ENCODE results near the gene ZNF845.
A peak's percentile ranks its signal among the peaks of the same experiment; 100 is the strongest.
"Not testable (repeated sequence)": the region's sequence is repeated elsewhere in the genome, so short reads cannot be mapped to it uniquely, and the experiment has no call there.

Gene ZNF845

DNA sequence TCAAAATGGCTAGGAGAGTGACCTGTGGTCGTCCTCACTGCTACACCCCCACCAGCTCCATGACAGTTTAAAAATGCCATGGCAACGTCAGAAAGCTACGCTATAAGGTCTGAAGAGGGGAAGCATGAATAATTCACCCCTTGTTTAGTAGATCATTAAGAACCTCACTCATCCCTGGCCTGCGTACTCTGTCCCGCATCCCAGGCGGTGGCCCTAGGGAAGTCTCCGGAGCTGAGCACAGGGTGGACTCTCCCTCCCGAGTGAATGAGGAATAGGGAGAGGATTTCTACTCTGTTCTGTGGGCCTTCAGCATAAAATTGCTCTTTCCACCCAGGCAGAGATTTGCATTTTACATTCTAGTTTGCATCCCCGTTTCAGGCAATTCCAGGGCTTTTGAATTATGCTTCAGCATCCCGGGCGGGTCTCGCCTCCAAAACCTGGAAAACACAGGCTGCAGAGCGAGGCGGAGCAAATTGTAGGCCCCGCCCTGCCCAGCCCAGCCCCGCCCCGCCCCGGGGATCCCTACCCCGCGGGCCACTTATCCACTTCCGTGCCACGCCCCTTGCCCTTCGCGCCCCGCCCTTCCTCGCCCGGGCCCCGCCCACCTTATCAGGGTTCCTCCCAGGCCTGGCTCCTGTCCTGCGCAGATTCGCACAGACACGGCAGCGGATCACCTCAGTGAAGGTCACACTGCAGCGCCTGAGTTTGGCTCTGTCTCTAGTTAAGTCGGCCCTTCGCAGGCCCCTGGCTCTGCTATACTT lies 24.5 kb downstream of the ZNF845 start:
- Histone ChIP-seq H3K4me1 (no peaks in the 10 kb centered on the region), H3K9me3 (no peaks in the 10 kb centered on the region), H3K36me3 (no peaks in the 10 kb centered on the region), H3K27me3 (no peaks in the 10 kb centered on the region), H3K4me3 (ENCODE audit: low read depth, low read length) (no peak overlapping the region)
- TF ChIP-seq, protein P1, sequence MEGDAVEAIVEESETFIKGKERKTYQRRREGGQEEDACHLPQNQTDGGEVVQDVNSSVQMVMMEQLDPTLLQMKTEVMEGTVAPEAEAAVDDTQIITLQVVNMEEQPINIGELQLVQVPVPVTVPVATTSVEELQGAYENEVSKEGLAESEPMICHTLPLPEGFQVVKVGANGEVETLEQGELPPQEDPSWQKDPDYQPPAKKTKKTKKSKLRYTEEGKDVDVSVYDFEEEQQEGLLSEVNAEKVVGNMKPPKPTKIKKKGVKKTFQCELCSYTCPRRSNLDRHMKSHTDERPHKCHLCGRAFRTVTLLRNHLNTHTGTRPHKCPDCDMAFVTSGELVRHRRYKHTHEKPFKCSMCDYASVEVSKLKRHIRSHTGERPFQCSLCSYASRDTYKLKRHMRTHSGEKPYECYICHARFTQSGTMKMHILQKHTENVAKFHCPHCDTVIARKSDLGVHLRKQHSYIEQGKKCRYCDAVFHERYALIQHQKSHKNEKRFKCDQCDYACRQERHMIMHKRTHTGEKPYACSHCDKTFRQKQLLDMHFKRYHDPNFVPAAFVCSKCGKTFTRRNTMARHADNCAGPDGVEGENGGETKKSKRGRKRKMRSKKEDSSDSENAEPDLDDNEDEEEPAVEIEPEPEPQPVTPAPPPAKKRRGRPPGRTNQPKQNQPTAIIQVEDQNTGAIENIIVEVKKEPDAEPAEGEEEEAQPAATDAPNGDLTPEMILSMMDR (IDR thresholded peaks at IDR 0.05; ENCODE audit: low read depth, low read length): no peak
- DNase-seq: peak; percentile 17

DNA sequence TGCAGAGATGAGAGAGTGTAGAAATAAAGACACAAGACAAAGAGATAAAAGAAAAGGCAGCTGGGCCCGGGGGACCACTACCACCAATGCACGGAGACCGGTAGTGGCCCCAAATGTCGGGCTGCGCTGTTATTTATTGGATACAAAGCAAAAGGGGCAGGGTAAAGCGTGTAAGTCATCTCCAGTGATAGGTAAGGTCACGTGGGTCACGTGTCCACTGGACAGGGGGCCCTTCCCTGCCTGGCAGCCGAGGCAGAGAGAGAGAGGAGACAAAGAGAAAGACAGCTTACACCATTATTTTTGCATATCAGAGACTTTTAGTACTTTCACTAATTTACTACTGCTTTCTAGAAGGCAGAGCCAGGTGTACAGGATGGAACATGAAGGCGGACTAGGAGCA lies 26.5 kb downstream of the ZNF845 start:
- H3K27me3 ChIP-seq; H3K9me3 ChIP-seq; H3K4me1 ChIP-seq; H3K4me3 ChIP-seq (ENCODE audit: low read depth, low read length); DNase-seq; H3K36me3 ChIP-seq: not testable (repeated sequence)

DNA sequence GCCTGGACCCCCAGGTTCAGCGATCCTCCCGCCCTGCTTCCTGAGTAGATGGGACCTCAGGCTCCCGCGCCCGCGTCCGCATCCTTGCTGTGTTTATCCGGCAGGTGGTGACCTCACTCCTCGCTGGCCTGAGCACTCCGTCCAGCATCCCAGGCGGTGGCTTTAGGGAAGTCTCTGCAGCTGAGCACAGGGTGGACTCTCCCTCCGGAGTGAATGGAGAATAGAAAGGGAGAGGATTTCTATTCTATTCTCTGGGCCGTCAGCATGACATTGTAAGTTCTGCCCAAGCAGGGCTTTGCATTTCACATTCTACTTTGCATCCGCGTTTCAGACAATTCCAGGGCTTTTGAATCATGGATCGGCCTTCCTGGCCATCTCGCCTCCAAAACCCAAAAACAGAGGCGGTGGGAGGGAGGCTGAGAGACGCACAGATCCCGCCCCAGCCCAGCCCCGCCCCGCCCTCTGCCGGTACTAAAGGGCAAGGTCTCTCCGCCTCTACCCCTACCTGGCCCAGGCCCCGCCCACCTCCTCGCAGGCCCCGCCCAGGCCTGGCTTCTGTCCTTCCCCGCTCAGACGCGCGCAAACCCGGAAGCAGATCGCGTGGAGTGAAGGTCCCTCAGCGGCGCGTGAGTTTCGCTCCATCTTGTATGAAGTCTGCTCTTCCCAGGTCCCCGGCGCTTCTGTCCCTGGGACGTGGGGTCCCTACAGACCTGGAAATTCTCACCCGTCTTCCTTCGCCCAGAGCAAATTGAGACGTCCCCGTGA lies 31.8 kb downstream of the ZNF845 start, which contains the start of gene ZNF525:
ZNF525 (plus strand) TSS at position 572 of the 765 bp plus-strand sequence. CDS start 6,577 bp downstream, outside the sequence.
- TF ChIP-seq, protein P1 (IDR thresholded peaks at IDR 0.05; ENCODE audit: low read depth, low read length): 0 out of 2 replicates have a peak, but pooled peaks have one; percentile 4
- Histone ChIP-seq H3K4me3 (ENCODE audit: low read depth, low read length) (peak within 1 kb of the TSS; percentile 64), H3K4me1 (no peaks in the 10 kb centered on the region), H3K36me3 (no peaks in the 10 kb centered on the region), H3K27me3 (no peaks in the 10 kb centered on the region), H3K9me3 (no peaks in the 10 kb centered on the region)
- peak; percentile 77 for DNase-seq

DNA sequence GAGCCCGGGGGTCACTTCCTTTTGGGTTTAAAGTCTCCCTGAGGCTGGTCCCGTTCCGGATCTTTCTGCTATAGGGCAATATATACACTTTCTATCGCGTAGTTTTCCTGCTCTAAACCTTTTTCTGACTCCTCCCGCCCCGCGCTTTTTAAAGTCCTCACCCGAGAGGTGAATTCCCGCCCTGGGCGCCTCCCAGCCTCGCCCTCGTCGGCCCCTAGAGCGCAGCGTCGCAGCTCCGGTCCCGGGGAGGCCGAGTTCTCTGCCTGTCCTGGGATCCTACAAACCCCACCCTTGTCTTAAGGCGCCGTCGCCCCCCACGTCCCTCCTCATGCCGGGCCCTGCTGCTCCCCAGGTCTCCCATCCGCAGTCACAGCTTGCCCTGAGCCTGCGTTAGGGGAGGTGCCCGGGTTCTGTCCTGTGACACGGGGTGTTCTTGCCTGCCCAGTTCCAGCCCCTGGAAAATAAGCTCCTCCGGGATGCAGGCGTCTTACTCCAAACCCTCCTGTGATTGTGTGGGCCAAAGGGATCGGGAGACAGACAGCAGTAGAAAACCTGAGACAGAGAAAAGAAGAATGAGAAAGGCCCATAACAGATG lies 32.4 kb downstream of the ZNF845 start:
- Histone ChIP-seq H3K4me3 (ENCODE audit: low read depth, low read length) (peak overlapping the region; percentile 64), H3K4me1 (no peaks in the 10 kb centered on the region), H3K36me3 (no peaks in the 10 kb centered on the region), H3K9me3 (no peaks in the 10 kb centered on the region), H3K27me3 (no peaks in the 10 kb centered on the region)
- TF ChIP-seq, protein P1 (IDR thresholded peaks at IDR 0.05; ENCODE audit: low read depth, low read length): no peak
- peak; percentile 11 for DNase-seq

DNA sequence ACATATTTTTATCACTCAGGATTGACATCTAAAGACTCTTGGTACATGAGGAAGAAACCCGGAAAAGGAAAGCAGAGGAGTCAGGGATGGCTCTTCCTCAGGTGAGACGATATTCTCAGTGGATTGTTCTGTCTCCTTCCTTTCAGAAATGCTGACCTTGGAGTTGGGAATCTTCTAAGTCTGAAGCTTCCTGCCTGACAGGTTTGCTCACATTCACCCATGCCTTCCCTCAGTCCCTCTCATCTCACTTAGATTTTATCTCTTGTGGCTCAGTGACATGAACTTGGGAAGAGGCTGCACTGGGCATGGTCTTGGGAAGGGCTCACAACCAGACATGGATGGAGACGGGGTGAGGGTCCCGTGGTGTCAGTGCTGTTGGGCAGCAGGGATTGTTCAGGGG lies 38.6 kb downstream of the ZNF845 start:
- Histone ChIP-seq H3K36me3 (no peaks in the 10 kb centered on the region), H3K4me1 (no peaks in the 10 kb centered on the region), H3K27me3 (no peaks in the 10 kb centered on the region), H3K9me3 (no peaks in the 10 kb centered on the region), H3K4me3 (ENCODE audit: low read depth, low read length) (no peak overlapping the region)
- TF ChIP-seq, protein P1 (IDR thresholded peaks at IDR 0.05; ENCODE audit: low read depth, low read length): no peak
- DNase-seq: no peak

DNA sequence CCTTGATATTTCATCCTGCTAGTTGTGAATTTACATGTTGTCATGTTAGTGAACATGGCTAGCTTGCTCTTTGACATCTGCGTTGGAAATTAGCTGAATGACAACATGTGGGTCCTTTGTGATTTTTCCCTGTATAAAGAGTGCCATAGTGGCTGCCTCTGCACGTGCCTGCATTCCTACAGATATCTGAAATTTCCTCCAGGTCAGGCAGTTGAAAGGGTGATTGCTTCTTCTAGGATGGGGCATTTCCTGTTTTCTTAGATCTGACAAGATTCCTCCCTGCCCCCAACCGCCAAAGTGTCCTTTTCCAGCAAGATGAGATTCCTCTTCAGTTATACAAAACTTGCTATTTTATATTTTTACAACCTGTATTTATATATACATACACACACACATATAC lies 40.7 kb downstream of the ZNF845 start:
- Histone ChIP-seq H3K4me3 (ENCODE audit: low read depth, low read length) (no peak overlapping the region), H3K36me3 (no peaks in the 10 kb centered on the region), H3K27me3 (no peaks in the 10 kb centered on the region), H3K9me3 (no peaks in the 10 kb centered on the region), H3K4me1 (no peaks in the 10 kb centered on the region)
- no peak for DNase-seq
- TF ChIP-seq, protein P1 (IDR thresholded peaks at IDR 0.05; ENCODE audit: low read depth, low read length): no peak
